GM12873 (cell line): ENCODE results near the gene PBX1.

Experiments
- CTCF ChIP-seq: IDR thresholded peaks from 2 replicates; pipeline ENCODE4 v1.5.1; 2012; ENCODE audit warnings: low read depth, mild to moderate bottlenecking, moderate library complexity, low read length, control low read depth; ENCODE audit not compliant: insufficient read depth; ENCODE audit errors: missing control alignments

Gene PBX1

GRCh38 chr1:164761009-164761408, 202.0 kb downstream of the PBX1 start:
- no peak for TF ChIP-seq CTCF

- TF ChIP-seq CTCF = no peak
Measured at GRCh38 chr1:164763098-164763497, 204.1 kb downstream of the PBX1 start.

- no peak for TF ChIP-seq CTCF
Measured at GRCh38 chr1:164764333-164764732, 205.3 kb downstream of the PBX1 start.

- TF ChIP-seq CTCF = no peak
Measured at GRCh38 chr1:164765557-164765956, 206.6 kb downstream of the PBX1 start.

- no peak for TF ChIP-seq CTCF
Measured at GRCh38 chr1:164765992-164766720, 207.2 kb downstream of the PBX1 start.

- no peak for TF ChIP-seq CTCF
Measured at GRCh38 chr1:164767752-164768402, 208.9 kb downstream of the PBX1 start.

- no peak for TF ChIP-seq CTCF
Measured at GRCh38 chr1:164768619-164769018, 209.6 kb downstream of the PBX1 start.
